Measurements from ENCODE around the gene AKAP17A.
"Not testable (repeated sequence)": the region's sequence is repeated elsewhere in the genome, so short reads cannot be mapped to it uniquely, and the experiment has no call there.

The AKAP17A gene

GRCh38 chrX:1602299-1602698 is 10.9 kb downstream of the AKAP17A start:
- no peak for ATAC-seq

- no peak for ATAC-seq
Observed at GRCh38 chrX:1606496-1606895, 15.1 kb downstream of the AKAP17A start.

GRCh38 chrX:1609311-1609710 is 17.9 kb downstream of the AKAP17A start:
- ATAC-seq = no peak

GRCh38 chrX:1609762-1610161 is 18.4 kb downstream of the AKAP17A start:
- ATAC-seq = no peak

GRCh38 chrX:1610166-1610565 is 18.8 kb downstream of the AKAP17A start:
- ATAC-seq = no peak

- no peak for ATAC-seq
Observed at GRCh38 chrX:1610736-1611135, 19.3 kb downstream of the AKAP17A start.

- no peak for ATAC-seq
Observed at GRCh38 chrX:1612641-1613286, 21.4 kb downstream of the AKAP17A start.

GRCh38 chrX:1614927-1615326 is 23.5 kb downstream of the AKAP17A start, which contains the start of gene ASMT:
TSS of gene ASMT (plus strand) at chrX:1615059. CDS start at chrX:1615200, 141 bp downstream.
- ATAC-seq = no peak

GRCh38 chrX:1618689-1619088 is 27.3 kb downstream of the AKAP17A start:
- no peak for ATAC-seq

- ATAC-seq = no peak
Observed at GRCh38 chrX:1623691-1624090, 32.3 kb downstream of the AKAP17A start.

- ATAC-seq = not testable (repeated sequence)
Observed at GRCh38 chrX:1624158-1624860, 32.9 kb downstream of the AKAP17A start.

GRCh38 chrX:1624861-1625215 is 33.4 kb downstream of the AKAP17A start:
- not testable (repeated sequence) for ATAC-seq

- ATAC-seq = no peak
Observed at GRCh38 chrX:1629244-1629643, 37.8 kb downstream of the AKAP17A start.

GRCh38 chrX:1646009-1646408 is 54.6 kb downstream of the AKAP17A start:
- no peak for ATAC-seq

- ATAC-seq = no peak
Observed at GRCh38 chrX:1649621-1650020, 58.2 kb downstream of the AKAP17A start.
